Right cardiac atrium (tissue), 5 donors: ENCODE data around the gene COMMD8. TPM values are rescaled to one million over a fixed set of nuclear protein-coding genes. Genes with fewer than 3 reads are reported as not detected.

Source experiments
- polyA plus RNA-seq: library from polyadenylated mRNA; stranded (reverse); fragments of 200-250 nt; gene quantifications from one replicate; pipeline ENCODE4 v1.2.3, GENCODE V29; 2013
- total RNA-seq, 4 donors: library from RNA; stranded (reverse); fragmentation: NEBNext Ultra II Directional; extraction: Animal tissue kit (Norgen Biotek cat#: 25700); gene quantifications; one replicate each; pipeline ENCODE4 v1.2.1, GENCODE V29; 2021
- donor health status: healthy with polysubstance abuse.
- donor health status: DM: no; HTN: yes; CAD: no.
- donor health status: DM: no; HTN: no; CAD: no.
- donor health status: DM: no; HTN: yes; CAD: no; lungs with severe emphysema.
- donor health status: DM: yes; HTN: yes; CAD: no.

The COMMD8 gene
- total and polyA plus RNA-seq, 5 donors, result 13.9 to 20.0 (median 17.0) TPM

Other genes starting within 250 kb of the COMMD8 start
- gene ATP10D, start 21.6 kb upstream of the COMMD8 start, total RNA-seq, result 10 to 100 TPM; 10.3 to 11.8 (median 11.3) TPM
- gene ATP10D, start 21.6 kb upstream of the COMMD8 start, polyA plus RNA-seq, result 3.1 TPM